SK-N-SH (cell line): ENCODE results near the gene NAV2. TPM values are rescaled to one million over a fixed set of nuclear protein-coding genes. Genes with fewer than 3 reads are reported as not detected.

ENCODE experiments used
- CTCF ChIA-PET: fragments of 300-600, 350-600 bp; formaldehyde crosslinking; extraction: SDS; loops from one replicate; lab custom pipeline; 2021; lab: Yijun Ruan, JAX
- POLR2A ChIA-PET: fragments of 350-600 bp; sonication (Branson Sonifier 250); formaldehyde crosslinking; extraction: SDS; loops from one replicate; lab custom pipeline; 2020; ENCODE audit warnings: antibody characterized with exemption, inconsistent platforms; lab: Yijun Ruan, JAX
- DNase-seq: peaks from one replicate; pipeline ENCODE4 v3.0.0; 2012
- H2AFZ ChIP-seq: fragments of 200-600 bp; sonication (generic); 2 replicates; pipeline ENCODE4 v1.8.1; 2016; ENCODE audit warnings: antibody characterized with exemption, mild to moderate bottlenecking, low read depth
- H3F3A ChIP-seq: fragments of 200-600 bp; sonication (generic); replicated peaks from 2 replicates; pipeline ENCODE3; 2016; ENCODE audit warnings: antibody characterized with exemption, mild to moderate bottlenecking; ENCODE audit not compliant: insufficient read depth
- H3K27ac ChIP-seq, 2 experiments: fragments of 200-500 bp in 1 of 2; fragments of 200-600 bp in 1 of 2; sonication (Bioruptor generic) in 1 of 2; sonication (generic), shearing (Covaris generic) in 1 of 2; 2 replicates each; pipeline versions ENCODE4 v1.5.1 to v1.6.1; 2014 to 2016; ENCODE audit warnings: low read depth in 2 of 2, inconsistent platforms in 1 of 2, low read length in 1 of 2, mild to moderate bottlenecking in 1 of 2, mixed read lengths in 1 of 2
- H3K27me3 ChIP-seq: fragments of 200-600 bp; sonication (generic), shearing (Covaris generic); 2 replicates; pipeline ENCODE4 v1.6.1; 2016; ENCODE audit warnings: mixed run types; ENCODE audit not compliant: insufficient read depth
- H3K36me3 ChIP-seq, 2 experiments: fragments of 200-500 bp in 1 of 2; fragments of 200-600 bp in 1 of 2; sonication (Bioruptor generic) in 1 of 2; sonication (generic) in 1 of 2; replicated peaks in 1 of 2; 2 replicates each; pipeline versions ENCODE3 to v1.5.1; 2014 to 2016; ENCODE audit warnings: low read length in 1 of 2, mild to moderate bottlenecking in 1 of 2; ENCODE audit not compliant: insufficient read depth in 2 of 2, control insufficient read depth in 1 of 2
- H3K4me1 ChIP-seq, 2 experiments: fragments of 200-500 bp in 1 of 2; fragments of 200-600 bp in 1 of 2; sonication (Bioruptor generic) in 1 of 2; sonication (generic), shearing (Covaris generic) in 1 of 2; 2 replicates each; pipeline versions ENCODE4 v1.5.1 to v1.6.1; 2014 to 2016; ENCODE audit warnings: low read depth in 1 of 2, low read length in 1 of 2, mixed run types in 1 of 2; ENCODE audit not compliant: insufficient read depth in 2 of 2, control insufficient read depth in 1 of 2
- H3K4me2 ChIP-seq: fragments of 200-600 bp; sonication (generic), shearing (Covaris generic); 2 replicates; pipeline ENCODE4 v1.6.1; 2017; ENCODE audit warnings: mixed run types
- H3K4me3 ChIP-seq, 2 experiments: fragments of 200-500 bp in 1 of 2; fragments of 200-600 bp in 1 of 2; sonication (Bioruptor generic) in 1 of 2; sonication (generic), shearing (Covaris generic) in 1 of 2; 2 replicates each; pipeline versions ENCODE4 v1.5.1 to v1.8.1; 2014 to 2016; ENCODE audit warnings: low read depth in 2 of 2, inconsistent platforms in 1 of 2, low read length in 1 of 2, mild to moderate bottlenecking in 1 of 2, mixed read lengths in 1 of 2, moderate library complexity in 1 of 2
- H3K79me2 ChIP-seq: fragments of 200-600 bp; sonication (generic); 2 replicates; pipeline ENCODE4 v1.8.1; 2017; ENCODE audit warnings: mild to moderate bottlenecking; ENCODE audit not compliant: insufficient read depth
- H3K9ac ChIP-seq: fragments of 200-600 bp; sonication (generic); 2 replicates; pipeline ENCODE4 v1.6.1; 2017; ENCODE audit warnings: mixed run types
- H3K9me2 ChIP-seq: fragments of 200-600 bp; sonication (generic); 2 replicates; pipeline ENCODE4 v1.6.1; 2017; ENCODE audit warnings: mixed run types
- H3K9me3 ChIP-seq: fragments of 200-600 bp; sonication (generic); 2 replicates; pipeline ENCODE4 v1.6.1; 2017; ENCODE audit warnings: mixed run types, mild to moderate bottlenecking, moderate library complexity
- H4K20me1 ChIP-seq: fragments of 200-600 bp; sonication (generic); 2 replicates; pipeline ENCODE4 v1.6.1; 2017; ENCODE audit warnings: mild to moderate bottlenecking, mixed run types; ENCODE audit not compliant: insufficient read depth
- CTCF ChIP-seq: fragments of 200-600 bp; sonication (generic); IDR thresholded peaks from 2 replicates; pipeline ENCODE4 v1.6.1; 2017; ENCODE audit warnings: antibody characterized with exemption, mild to moderate bottlenecking, moderate library complexity
- FOXJ3 ChIP-seq: sonication (generic); formaldehyde crosslinking; IDR thresholded peaks from 2 replicates; pipeline ENCODE4 v1.5.1; 2020; ENCODE audit warnings: mild to moderate bottlenecking, missing genetic modification reagents
- MAX ChIP-seq: IDR thresholded peaks from 2 replicates; pipeline ENCODE4 v1.4.0; 2012; ENCODE audit warnings: low read depth
- MEF2A ChIP-seq: IDR thresholded peaks from 2 replicates; pipeline ENCODE4 v1.4.0; 2012; ENCODE audit warnings: low read depth, borderline replicate concordance
- RAD21 ChIP-seq: IDR thresholded peaks from 2 replicates; pipeline ENCODE4 v1.6.1; 2012; ENCODE audit warnings: mild to moderate bottlenecking, low read length
- RCOR1 ChIP-seq: fragments of 150-350 bp; IDR thresholded peaks from 2 replicates; pipeline ENCODE4 v1.6.1; 2017; ENCODE audit warnings: antibody characterized with exemption, low read length
- REST ChIP-seq: IDR thresholded peaks from 2 replicates; pipeline ENCODE4 v1.6.1; 2012; ENCODE audit warnings: mild to moderate bottlenecking, low read depth, low read length, moderate library complexity
- RFX5 ChIP-seq: IDR thresholded peaks from 2 replicates; pipeline ENCODE4 v1.6.1; 2012; ENCODE audit warnings: mild to moderate bottlenecking, improper control_type of control experiment, low read length
- TCF12 ChIP-seq: IDR thresholded peaks from 2 replicates; pipeline ENCODE4 v1.4.0; 2012
- USF2 ChIP-seq: fragments of 150-350 bp; IDR thresholded peaks from 2 replicates; pipeline ENCODE4 v1.6.1; 2017; ENCODE audit warnings: antibody characterized with exemption, low read length, low read depth, borderline replicate concordance
- YY1 ChIP-seq: IDR thresholded peaks from 2 replicates; pipeline ENCODE4 v1.4.0; 2012; ENCODE audit warnings: low read depth, mild to moderate bottlenecking
- WGBS: methylation state at CpG from one replicate; pipeline ENCODE4 v1.1.6; 2017; ENCODE audit warnings: low lambda C conversion rate; 5-methylcytosine and 5-hydroxymethylcytosine counted together
- polyA plus RNA-seq, 3 experiments: library from polyadenylated mRNA; depleted of rRNA; stranded (reverse); fragments of >200 nt; gene quantifications; 2 replicates each; pipeline ENCODE4 v1.2.3, GENCODE V29; 2012

Gene NAV2
- polyA plus RNA-seq, 1 of the 3 experiments (the other 2 are of a cell fraction) = 26.2 TPM

GRCh38 chr11:19794161-19794560, 81.5 kb downstream of the NAV2 start:
- H3K4me2 ChIP-seq = no peak overlapping the region
- no peaks in the 10 kb centered on the region for H3K27me3 ChIP-seq
- H3K9ac ChIP-seq = no peak overlapping the region
- POLR2A ChIA-PET = no interaction called here
- no peak for DNase-seq
- peaks cover 100% of the 10 kb centered on the region for H3K79me2 ChIP-seq
- H4K20me1 ChIP-seq = peaks cover 100% of the 10 kb centered on the region
- H3K4me3 ChIP-seq = no peak overlapping the region
- no peak for TF ChIP-seq MEF2A
- no peak for TF ChIP-seq YY1
- no peak for TF ChIP-seq FOXJ3 (CRISPR knock-in tag)
- no peak for TF ChIP-seq TCF12
- TF ChIP-seq RCOR1 = no peak
- no peak for TF ChIP-seq RFX5
- no peak for TF ChIP-seq USF2
- no peak for TF ChIP-seq REST
- no peak for TF ChIP-seq MAX
- no peak for TF ChIP-seq RAD21
- TF ChIP-seq CTCF = no peak
- H3K36me3 ChIP-seq = peaks cover 7 to 25% of the 10 kb centered on the region in 2 experiments
- peaks cover 0 to 67% of the 10 kb centered on the region in 2 experiments; a peak in 2 of 4 replicates for H3K4me1 ChIP-seq
- H3K9me3 ChIP-seq = no peaks in the 10 kb centered on the region
- H2AFZ ChIP-seq = no peak overlapping the region
- no peaks in the 10 kb centered on the region for H3K9me2 ChIP-seq
- WGBS = 96% methylated on average over 6 of the region's 6 CpGs
- CTCF ChIA-PET = interaction anchor here (0.9 to 3.9 kb wide), 3 partner anchors 13 to 723 kb away, joined by 3 to 13 read pairs (median 3); no protein-coding TSS in a partner anchor
- H3K27ac ChIP-seq = no peak overlapping the region
- H3F3A ChIP-seq = peaks cover 6% of the 10 kb centered on the region
